ENCODE results near the gene ING5.

DNA sequence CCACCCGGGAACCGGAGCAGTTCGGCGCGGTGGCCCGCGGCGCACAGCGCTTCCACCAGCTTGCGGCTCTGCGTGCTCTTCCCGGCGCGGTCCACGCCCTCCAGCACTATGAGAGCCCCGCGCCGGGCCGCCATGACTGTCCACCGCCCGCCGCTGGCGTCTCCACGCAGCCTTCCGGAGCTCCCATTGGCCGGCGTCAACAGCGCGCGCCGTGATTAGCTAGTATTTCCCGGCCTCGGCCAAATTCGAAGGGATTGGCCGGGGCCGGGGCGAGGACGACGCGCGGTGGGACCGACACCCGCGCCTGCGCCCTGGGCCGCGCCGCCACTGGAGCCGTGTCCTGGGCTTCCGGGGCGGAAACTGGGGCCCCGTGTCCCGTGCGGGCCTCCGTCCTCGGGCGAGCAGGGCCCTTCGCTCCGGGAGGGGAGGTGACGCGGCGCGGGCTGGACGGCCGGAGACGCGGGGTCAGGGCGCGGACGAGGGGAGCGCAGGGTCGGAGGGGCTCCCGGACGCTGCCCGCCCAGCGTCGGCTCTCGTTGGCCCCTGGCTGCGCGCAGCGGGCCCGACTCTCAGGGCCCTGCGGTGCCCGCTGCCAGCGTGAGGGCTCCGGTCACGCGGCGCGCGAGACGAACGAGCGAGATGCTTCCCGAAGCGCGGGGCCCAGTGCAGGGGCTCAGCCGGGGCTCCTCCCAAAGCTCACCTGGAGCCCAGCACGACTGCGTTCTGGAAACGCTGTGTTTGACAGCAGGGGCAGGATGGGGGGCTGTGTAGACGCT is 15.0 kb upstream of the ING5 start, which contains the start of gene DTYMK:
- TF ChIP-seq CTCF (IDR thresholded peaks at IDR 0.05), result peak in 1 of 3 experiments; percentile 25
- peak; percentile 88 for TF ChIP-seq POLR2A (IDR thresholded peaks at IDR 0.05; ENCODE audit: low read depth)
- TF ChIP-seq EP300 (IDR thresholded peaks at IDR 0.05), result no peak
